Muscle of leg (tissue), 11 donors: ENCODE data around the gene TDRD10. TPM values are rescaled to one million over a fixed set of nuclear protein-coding genes. Genes with fewer than 3 reads are reported as not detected.
A peak's percentile ranks its signal among the peaks of the same experiment; 100 is the strongest.

ENCODE experiments used
- DNase-seq: peaks from one replicate; pipeline ENCODE4 v3.0.0; 2013
- H3K27ac ChIP-seq: one replicate; pipeline ENCODE4 v1.5.1; 2013; ENCODE audit warnings: mild to moderate bottlenecking, low read length, control low read depth
- H3K27me3 ChIP-seq: one replicate; pipeline ENCODE4 v1.6.1; 2013; ENCODE audit warnings: low read length; ENCODE audit not compliant: control insufficient read depth, insufficient read depth
- H3K36me3 ChIP-seq: one replicate; pipeline ENCODE4 v1.6.1; 2013; ENCODE audit warnings: low read length; ENCODE audit not compliant: control insufficient read depth, insufficient read depth
- H3K4me1 ChIP-seq: one replicate; pipeline ENCODE4 v1.6.1; 2013; ENCODE audit warnings: low read length; ENCODE audit not compliant: control insufficient read depth, insufficient read depth
- H3K4me3 ChIP-seq: one replicate; pipeline ENCODE4 v1.5.1; 2013; ENCODE audit warnings: low read length, control low read depth
- H3K9me3 ChIP-seq: replicated peaks from 2 replicates; pipeline ENCODE4 v1.6.1; 2013; ENCODE audit warnings: low read depth, low read length; ENCODE audit not compliant: control insufficient read depth
- WGBS: methylation state at CpG from one replicate; pipeline ENCODE4 v1.1.5; 2013; ENCODE audit warnings: missing lambda C conversion rate; ENCODE audit not compliant: insufficient coverage; 5-methylcytosine and 5-hydroxymethylcytosine counted together
- polyA plus RNA-seq, 8 donors: library from polyadenylated mRNA; unstranded; fragments of 120-200 nt; gene quantifications; one replicate each; pipeline versions ENCODE4 v1.2.1 to v1.2.3, GENCODE V29; 2013; ENCODE audit warnings: inconsistent platforms in 1 of 8, low replicate concordance in 1 of 8; ENCODE audit not compliant: insufficient read length in 8 of 8, insufficient read depth in 1 of 8
- total RNA-seq: library from RNA; stranded (reverse); fragments of 120-200 nt; gene quantifications from one replicate; pipeline ENCODE4 v1.2.4, GENCODE V29; 2013

TDRD10 gene
- total and polyA plus RNA-seq, 9 donors, result 0.98 to 3.7 (median 1.5) TPM

DNA sequence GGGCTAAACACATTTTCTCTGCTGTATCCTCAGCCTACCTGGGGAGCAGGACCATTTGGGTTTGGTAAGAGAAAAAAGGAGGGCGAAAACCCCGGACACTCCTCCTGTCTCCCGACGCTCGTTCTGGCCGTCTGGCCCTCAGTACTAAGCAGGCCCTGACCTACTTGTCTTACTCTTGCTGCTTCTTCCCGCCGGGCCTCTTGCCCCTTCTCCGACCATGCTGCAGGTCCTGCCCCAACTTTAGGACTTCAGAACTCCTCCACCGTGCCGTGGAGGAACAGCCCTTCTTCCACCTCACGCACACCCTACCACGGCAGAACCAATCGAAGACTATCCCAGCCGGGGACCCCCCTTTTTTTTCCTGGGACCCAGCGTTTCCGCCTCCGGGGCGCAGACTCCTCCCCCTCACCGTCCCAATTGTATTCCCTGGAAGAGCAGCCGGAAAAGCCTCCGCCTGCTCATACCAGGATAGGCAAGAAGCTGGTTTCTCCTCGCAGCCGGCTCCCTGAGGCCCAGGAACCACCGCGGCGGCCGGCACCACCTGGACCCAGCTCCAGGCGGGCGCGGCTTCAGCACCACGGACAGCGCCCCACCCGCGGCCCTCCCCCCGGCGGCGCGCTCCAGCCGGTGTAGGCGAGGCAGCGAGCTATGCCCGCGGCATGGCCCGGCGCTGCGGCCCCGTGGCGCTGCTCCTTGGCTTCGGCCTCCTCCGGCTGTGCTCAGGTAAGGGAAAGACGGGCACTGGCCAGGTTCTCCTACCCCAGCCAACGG, 65.6 kb downstream of the TDRD10 start, which contains the start of gene CHRNB2:
Gene CHRNB2 (plus strand): TSS at position 393 of the 771 bp plus-strand sequence. CDS start 267 bp downstream, at position 660.
- no peaks in the 10 kb centered on the region for H3K36me3 ChIP-seq
- peaks cover 8% of the 10 kb centered on the region for H3K4me1 ChIP-seq
- WGBS, result under 1% methylated on average over 40 of the region's 53 CpGs
- no peak within 1 kb of the TSS for H3K27ac ChIP-seq
- H3K4me3 ChIP-seq, result no peak within 1 kb of the TSS
- H3K27me3 ChIP-seq, result peaks cover 40% of the 10 kb centered on the region
- H3K9me3 ChIP-seq, result no peaks in the 10 kb centered on the region
- DNase-seq, result peak; percentile 63

DNA sequence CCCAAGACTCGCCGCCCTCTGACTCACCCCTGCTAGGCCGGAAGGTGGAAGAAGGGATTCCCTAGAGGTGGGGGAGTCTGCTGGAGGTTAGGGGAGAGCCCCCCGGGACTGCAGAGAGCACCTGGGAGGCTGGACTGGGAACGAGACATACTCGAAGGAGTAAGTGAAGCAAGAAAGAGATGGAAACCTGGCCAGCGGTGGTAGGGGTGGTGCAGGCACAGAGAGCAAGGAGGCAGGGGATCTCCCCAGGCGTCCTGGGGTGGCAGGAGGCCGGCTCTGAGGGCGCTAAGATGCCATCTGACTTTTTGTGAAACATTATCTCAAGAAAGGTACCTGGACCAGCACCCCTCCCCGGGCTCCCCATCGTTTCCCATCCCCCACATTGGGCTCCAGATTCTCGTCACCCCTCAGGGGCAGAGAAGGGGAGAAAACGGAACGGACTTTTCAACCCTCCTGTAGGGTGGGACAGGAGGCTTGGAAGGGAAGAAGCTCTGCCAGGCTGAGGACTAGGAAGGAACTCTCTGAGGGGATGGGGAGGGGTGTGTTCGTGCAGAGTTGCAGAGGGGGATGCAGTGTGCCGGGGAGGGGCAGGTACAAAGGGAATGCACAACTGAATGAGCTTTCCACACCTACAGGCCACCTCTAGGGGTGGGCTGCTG, 66.3 kb downstream of the TDRD10 start:
- 18% methylated on average over 5 of the region's 17 CpGs for WGBS
- Histone ChIP-seq H3K4me1 (peaks cover 8% of the 10 kb centered on the region), H3K27ac (no peak overlapping the region), H3K4me3 (no peak overlapping the region), H3K27me3 (peaks cover 40% of the 10 kb centered on the region), H3K9me3 (no peaks in the 10 kb centered on the region), H3K36me3 (no peaks in the 10 kb centered on the region)
- no peak for DNase-seq

DNA sequence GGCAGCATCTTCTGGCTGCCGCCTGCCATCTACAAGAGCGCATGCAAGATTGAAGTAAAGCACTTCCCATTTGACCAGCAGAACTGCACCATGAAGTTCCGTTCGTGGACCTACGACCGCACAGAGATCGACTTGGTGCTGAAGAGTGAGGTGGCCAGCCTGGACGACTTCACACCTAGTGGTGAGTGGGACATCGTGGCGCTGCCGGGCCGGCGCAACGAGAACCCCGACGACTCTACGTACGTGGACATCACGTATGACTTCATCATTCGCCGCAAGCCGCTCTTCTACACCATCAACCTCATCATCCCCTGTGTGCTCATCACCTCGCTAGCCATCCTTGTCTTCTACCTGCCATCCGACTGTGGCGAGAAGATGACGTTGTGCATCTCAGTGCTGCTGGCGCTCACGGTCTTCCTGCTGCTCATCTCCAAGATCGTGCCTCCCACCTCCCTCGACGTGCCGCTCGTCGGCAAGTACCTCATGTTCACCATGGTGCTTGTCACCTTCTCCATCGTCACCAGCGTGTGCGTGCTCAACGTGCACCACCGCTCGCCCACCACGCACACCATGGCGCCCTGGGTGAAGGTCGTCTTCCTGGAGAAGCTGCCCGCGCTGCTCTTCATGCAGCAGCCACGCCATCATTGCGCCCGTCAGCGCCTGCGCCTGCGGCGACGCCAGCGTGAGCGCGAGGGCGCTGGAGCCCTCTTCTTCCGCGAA, 69.4 kb downstream of the TDRD10 start:
- Histone ChIP-seq H3K4me3 (no peak overlapping the region), H3K36me3 (no peaks in the 10 kb centered on the region), H3K27me3 (peaks cover 36% of the 10 kb centered on the region), H3K4me1 (peaks cover 30% of the 10 kb centered on the region), H3K9me3 (no peaks in the 10 kb centered on the region), H3K27ac (no peak overlapping the region)
- DNase-seq, result no peak
- 94% methylated on average over 59 of the region's 59 CpGs for WGBS

DNA sequence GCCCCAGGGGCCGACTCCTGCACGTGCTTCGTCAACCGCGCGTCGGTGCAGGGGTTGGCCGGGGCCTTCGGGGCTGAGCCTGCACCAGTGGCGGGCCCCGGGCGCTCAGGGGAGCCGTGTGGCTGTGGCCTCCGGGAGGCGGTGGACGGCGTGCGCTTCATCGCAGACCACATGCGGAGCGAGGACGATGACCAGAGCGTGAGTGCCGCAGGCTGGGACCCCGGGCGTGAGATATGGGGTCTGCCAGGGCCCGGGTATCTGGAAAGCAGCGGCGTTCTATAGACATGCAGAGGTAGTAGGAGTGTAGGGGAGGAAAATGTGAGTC, 69.9 kb downstream of the TDRD10 start:
- no peak overlapping the region for H3K27ac ChIP-seq
- peaks cover 36% of the 10 kb centered on the region for H3K4me1 ChIP-seq
- peaks cover 33% of the 10 kb centered on the region for H3K27me3 ChIP-seq
- H3K4me3 ChIP-seq, result no peak overlapping the region
- DNase-seq, result no peak
- WGBS, result 92% methylated on average over 29 of the region's 29 CpGs
- no peaks in the 10 kb centered on the region for H3K9me3 ChIP-seq
- H3K36me3 ChIP-seq, result no peaks in the 10 kb centered on the region

DNA sequence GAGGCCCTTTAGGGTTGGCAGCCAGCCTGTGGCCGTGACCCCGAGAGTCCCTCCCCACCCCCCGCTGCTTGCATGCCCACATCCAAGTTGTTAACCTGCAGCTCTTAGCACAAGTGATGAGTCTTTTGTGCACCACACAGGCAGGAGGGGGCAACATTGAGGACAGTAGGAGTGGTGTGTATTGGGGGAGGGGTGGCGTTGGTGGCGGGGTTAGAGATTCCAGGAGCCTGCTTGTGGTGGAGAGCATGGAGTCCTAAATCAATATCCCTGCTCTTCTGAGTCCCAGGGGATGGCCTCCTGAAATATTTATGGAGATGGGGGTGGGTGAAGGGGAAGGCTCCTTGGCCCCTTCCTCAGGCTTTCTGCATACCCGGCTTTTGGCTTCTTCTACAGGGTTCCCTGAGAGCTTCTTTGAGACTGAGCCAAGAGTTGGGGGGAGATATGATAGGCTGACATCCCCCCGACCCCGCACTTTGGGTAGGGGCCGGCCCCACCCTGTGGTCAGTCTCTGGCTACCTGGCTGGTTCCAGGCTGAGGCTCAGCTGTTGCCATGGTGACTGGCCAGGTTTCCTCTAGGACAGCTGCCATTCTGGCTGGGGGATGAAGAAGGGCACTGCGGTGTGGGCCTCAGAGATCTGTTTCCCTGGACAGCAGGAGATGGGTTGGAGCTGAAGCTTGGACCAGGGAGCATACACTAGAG, 70.6 kb downstream of the TDRD10 start:
- Histone ChIP-seq H3K9me3 (no peaks in the 10 kb centered on the region), H3K27ac (no peak overlapping the region), H3K27me3 (peaks cover 26% of the 10 kb centered on the region), H3K36me3 (peaks cover 3% of the 10 kb centered on the region), H3K4me3 (no peak overlapping the region), H3K4me1 (peaks cover 41% of the 10 kb centered on the region)
- WGBS, result 50% methylated on average over 5 of the region's 10 CpGs
- DNase-seq, result no peak

DNA sequence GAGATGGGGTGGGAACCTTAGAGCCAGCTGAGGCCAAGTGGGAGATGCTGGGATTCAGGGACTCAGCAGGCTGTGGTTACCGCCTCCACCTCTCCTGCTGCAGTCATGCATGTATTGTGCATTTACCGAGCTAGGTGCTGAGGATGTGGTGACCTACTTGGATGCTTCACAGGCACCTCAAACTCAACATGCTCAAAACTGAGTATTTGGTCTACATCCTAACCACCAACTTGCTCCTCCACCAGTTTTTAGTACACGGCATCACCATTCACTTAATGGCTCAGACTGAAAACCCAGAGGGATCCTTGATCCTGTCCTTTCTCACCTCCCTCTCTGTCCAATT, 71.1 kb downstream of the TDRD10 start:
- no peak for DNase-seq
- 82% methylated on average over 2 of the region's 3 CpGs for WGBS
- peaks cover 42% of the 10 kb centered on the region for H3K4me1 ChIP-seq

DNA sequence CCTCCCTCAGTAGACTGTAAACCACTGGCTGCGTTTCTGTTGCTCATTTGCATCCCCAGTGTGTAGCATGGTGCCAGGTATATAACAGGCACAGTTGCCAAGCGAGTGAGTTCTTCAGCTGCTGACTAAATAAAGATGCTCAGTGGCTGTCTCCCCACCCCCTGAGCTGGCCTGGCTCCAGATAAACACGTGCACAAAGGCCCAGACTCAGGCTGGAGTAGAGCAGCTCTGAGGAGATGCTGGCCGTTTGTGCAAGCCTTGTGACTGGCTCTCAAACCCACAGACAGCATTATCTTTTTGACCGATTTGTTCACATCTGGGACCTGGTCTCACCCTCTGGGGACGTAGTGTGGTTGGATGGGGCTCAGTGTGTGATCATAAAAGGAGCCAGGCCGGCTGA, 72.7 kb downstream of the TDRD10 start:
- Histone ChIP-seq H3K9me3 (no peaks in the 10 kb centered on the region), H3K4me3 (no peak overlapping the region), H3K27me3 (peaks cover 7% of the 10 kb centered on the region), H3K36me3 (peaks cover 23% of the 10 kb centered on the region), H3K27ac (no peak overlapping the region), H3K4me1 (peaks cover 55% of the 10 kb centered on the region)
- 0% methylated on average over 3 of the region's 7 CpGs for WGBS
- peak; percentile 77 for DNase-seq

More for the DNA sequence above, 71.1 kb downstream of the TDRD10 start:
- Histone ChIP-seq H3K27ac (no peak overlapping the region), H3K4me3 (no peak overlapping the region), H3K9me3 (no peaks in the 10 kb centered on the region), H3K36me3 (peaks cover 7% of the 10 kb centered on the region), H3K27me3 (peaks cover 23% of the 10 kb centered on the region)

DNA sequence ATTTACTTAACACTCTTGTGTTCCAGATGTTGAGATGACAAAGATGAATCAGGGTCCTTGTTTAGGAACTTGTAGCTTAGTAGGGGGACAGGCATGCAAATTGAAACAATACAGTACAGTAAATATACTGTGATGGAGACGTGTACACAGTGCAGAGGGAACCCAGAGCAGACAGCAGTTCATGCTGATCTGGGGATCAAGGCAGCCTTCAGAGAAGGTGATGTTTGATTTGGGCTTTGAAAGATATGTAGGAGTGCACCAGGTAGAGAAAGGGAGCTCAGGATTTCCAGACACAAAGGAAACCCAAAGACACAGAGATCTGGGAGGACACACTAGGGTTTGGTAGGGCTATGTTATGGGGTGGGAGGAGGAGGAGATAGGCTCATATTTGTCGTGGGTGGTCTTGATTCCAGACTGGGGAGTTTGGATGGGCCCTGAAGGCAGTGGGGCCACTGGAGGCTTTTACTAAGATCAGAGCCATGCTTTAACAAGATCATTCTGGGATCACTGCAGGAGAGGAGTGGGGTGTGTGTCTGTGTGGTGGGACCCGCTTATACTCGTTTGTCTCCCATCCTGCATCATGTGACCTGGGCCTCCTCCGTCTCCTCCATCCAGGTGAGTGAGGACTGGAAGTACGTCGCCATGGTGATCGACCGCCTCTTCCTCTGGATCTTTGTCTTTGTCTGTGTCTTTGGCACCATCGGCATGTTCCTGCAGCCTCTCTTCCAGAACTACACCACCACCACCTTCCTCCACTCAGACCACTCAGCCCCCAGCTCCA, 73.3 kb downstream of the TDRD10 start:
- WGBS, result 85% methylated on average over 6 of the region's 10 CpGs
- Histone ChIP-seq H3K9me3 (no peaks in the 10 kb centered on the region), H3K4me3 (no peak overlapping the region), H3K4me1 (peaks cover 55% of the 10 kb centered on the region), H3K27me3 (peaks cover 6% of the 10 kb centered on the region), H3K27ac (no peak overlapping the region), H3K36me3 (peaks cover 29% of the 10 kb centered on the region)
- DNase-seq, result no peak

DNA sequence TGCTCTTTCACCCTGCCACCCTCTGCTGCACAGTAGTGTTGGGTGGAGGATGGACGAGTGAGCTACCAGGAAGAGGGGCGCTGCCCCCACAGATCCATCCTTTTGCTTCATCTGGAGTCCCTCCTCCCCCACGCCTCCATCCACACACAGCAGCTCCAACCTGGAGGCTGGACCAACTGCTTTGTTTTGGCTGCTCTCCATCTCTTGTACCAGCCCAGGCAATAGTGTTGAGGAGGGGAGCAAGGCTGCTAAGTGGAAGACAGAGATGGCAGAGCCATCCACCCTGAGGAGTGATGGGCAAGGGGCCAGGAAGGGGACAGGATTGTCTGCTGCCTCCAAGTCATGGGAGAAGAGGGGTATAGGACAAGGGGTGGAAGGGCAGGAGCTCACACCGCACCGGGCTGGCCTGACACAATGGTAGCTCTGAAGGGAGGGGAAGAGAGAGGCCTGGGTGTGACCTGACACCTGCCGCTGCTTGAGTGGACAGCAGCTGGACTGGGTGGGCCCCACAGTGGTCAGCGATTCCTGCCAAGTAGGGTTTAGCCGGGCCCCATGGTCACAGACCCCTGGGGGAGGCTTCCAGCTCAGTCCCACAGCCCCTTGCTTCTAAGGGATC, 74.0 kb downstream of the TDRD10 start:
- H3K4me3 ChIP-seq, result no peak overlapping the region
- H3K9me3 ChIP-seq, result no peaks in the 10 kb centered on the region
- no peak overlapping the region for H3K27ac ChIP-seq
- 76% methylated on average over 5 of the region's 8 CpGs for WGBS
- no peak for DNase-seq
- peaks cover 35% of the 10 kb centered on the region for H3K36me3 ChIP-seq
- H3K4me1 ChIP-seq, result peaks cover 55% of the 10 kb centered on the region
- peaks cover 2% of the 10 kb centered on the region for H3K27me3 ChIP-seq
